Measurements from ENCODE around the gene CDK11B. TPM values are rescaled to one million over a fixed set of nuclear protein-coding genes. Genes with fewer than 3 reads are reported as not detected.

Gene CDK11B
- total RNA-seq, 1 donor from 2014 or later = 24.3 TPM

GRCh38 chr1:1614954-1615255 is 43.9 kb downstream of the CDK11B start:
- Histone ChIP-seq H3K4me1 (peaks cover 46% of the 10 kb centered on the region), H3K36me3 (peaks cover 10% of the 10 kb centered on the region), H3K9me3 (replicated peaks) (no peaks in the 10 kb centered on the region), H3K27ac (replicated peaks) (peak overlapping the region; percentile 99), H3K4me3 (peak overlapping the region; percentile 82), H3K27me3 (ENCODE audit: low read depth) (no peaks in the 10 kb centered on the region)
- intact Hi-C loops (cut with micrococcal nuclease) = no loop called here
- TF ChIP-seq CTCF (IDR thresholded peaks at IDR 0.05; ENCODE audit: borderline replicate concordance) = no peak
- DNase-seq = no peak

GRCh38 chr1:1614204-1614953 is 44.4 kb downstream of the CDK11B start:
- H3K4me3 ChIP-seq = peak overlapping the region; percentile 82
- DNase-seq = no peak
- no peak for TF ChIP-seq CTCF (IDR thresholded peaks at IDR 0.05; ENCODE audit: borderline replicate concordance)
- peak overlapping the region; percentile 99 for H3K27ac ChIP-seq (replicated peaks)
- intact Hi-C loops (cut with micrococcal nuclease) = no loop called here
- no peaks in the 10 kb centered on the region for H3K27me3 ChIP-seq (ENCODE audit: low read depth)
- no peaks in the 10 kb centered on the region for H3K9me3 ChIP-seq (replicated peaks)
- peaks cover 10% of the 10 kb centered on the region for H3K36me3 ChIP-seq
- H3K4me1 ChIP-seq = peaks cover 41% of the 10 kb centered on the region

GRCh38 chr1:1613509-1614082 is 45.2 kb downstream of the CDK11B start:
- Histone ChIP-seq H3K27ac (replicated peaks) (peak overlapping the region; percentile 99), H3K4me3 (peak overlapping the region; percentile 82), H3K9me3 (replicated peaks) (no peaks in the 10 kb centered on the region), H3K27me3 (ENCODE audit: low read depth) (no peaks in the 10 kb centered on the region), H3K36me3 (peaks cover 9% of the 10 kb centered on the region), H3K4me1 (peaks cover 39% of the 10 kb centered on the region)
- no peak for TF ChIP-seq CTCF (IDR thresholded peaks at IDR 0.05; ENCODE audit: borderline replicate concordance)
- intact Hi-C loops (cut with micrococcal nuclease) = no loop called here
- DNase-seq = no peak

- no peaks in the 10 kb centered on the region for H3K36me3 ChIP-seq
- no peak overlapping the region for H3K4me3 ChIP-seq
- H3K27me3 ChIP-seq (ENCODE audit: low read depth) = no peaks in the 10 kb centered on the region
- H3K9me3 ChIP-seq (replicated peaks) = no peaks in the 10 kb centered on the region
- H3K4me1 ChIP-seq = peaks cover 32% of the 10 kb centered on the region
- no peak for TF ChIP-seq CTCF (IDR thresholded peaks at IDR 0.05; ENCODE audit: borderline replicate concordance)
- no peak overlapping the region for H3K27ac ChIP-seq (replicated peaks)
- intact Hi-C loops (cut with micrococcal nuclease) = no loop called here
- DNase-seq = no peak
Observed at GRCh38 chr1:1612104-1612400, 46.8 kb downstream of the CDK11B start.

GRCh38 chr1:1610796-1611195 is 48.0 kb downstream of the CDK11B start:
- Histone ChIP-seq H3K4me1 (peaks cover 23% of the 10 kb centered on the region), H3K27ac (replicated peaks) (peak overlapping the region; percentile 30), H3K4me3 (no peak overlapping the region), H3K36me3 (no peaks in the 10 kb centered on the region), H3K9me3 (replicated peaks) (no peaks in the 10 kb centered on the region), H3K27me3 (ENCODE audit: low read depth) (no peaks in the 10 kb centered on the region)
- DNase-seq = no peak
- no peak for TF ChIP-seq CTCF (IDR thresholded peaks at IDR 0.05; ENCODE audit: borderline replicate concordance)
- intact Hi-C loops (cut with micrococcal nuclease) = no loop called here

All from left ventricle myocardium inferior (tissue), 1 donor.